ENCODE data around the gene PYROXD2.

The PYROXD2 gene

GRCh38 chr10:98414932-98415730 lies at the start of gene PYROXD2:
Gene PYROXD2, minus strand, starts transcription at chr10:98415182. Its CDS starts 47 bp downstream, at chr10:98415135.
- no peak for DNase-seq

- DNase-seq: no peak
Measured at GRCh38 chr10:98463976-98464754, 49.2 kb upstream of the PYROXD2 start.

GRCh38 chr10:98463016-98463415 lies 48.0 kb upstream of the PYROXD2 start:
- DNase-seq: no peak

- DNase-seq: no peak
Measured at GRCh38 chr10:98461500-98461842, 46.5 kb upstream of the PYROXD2 start.

- no peak for DNase-seq
Measured at GRCh38 chr10:98460837-98461499, 46.0 kb upstream of the PYROXD2 start.

GRCh38 chr10:98458809-98459784 lies 44.1 kb upstream of the PYROXD2 start:
- DNase-seq: no peak

- no peak for DNase-seq
Measured at GRCh38 chr10:98457721-98458120, 42.7 kb upstream of the PYROXD2 start.

- no peak for DNase-seq
Measured at GRCh38 chr10:98456686-98457482, 41.9 kb upstream of the PYROXD2 start.

- DNase-seq: no peak
Measured at GRCh38 chr10:98456043-98456570, 41.1 kb upstream of the PYROXD2 start.

GRCh38 chr10:98453729-98454128 lies 38.7 kb upstream of the PYROXD2 start:
- no peak for DNase-seq

- DNase-seq: no peak
Measured at GRCh38 chr10:98450618-98451017, 35.6 kb upstream of the PYROXD2 start.

GRCh38 chr10:98449287-98449686 lies 34.3 kb upstream of the PYROXD2 start:
- DNase-seq: no peak

- DNase-seq: peak; percentile 16 to 37
Measured at GRCh38 chr10:98446661-98447221, 31.8 kb upstream of the PYROXD2 start, which contains the start of gene HPS1. Gene HPS1, minus strand, starts transcription at chr10:98446935. Its CDS starts 3,695 bp downstream, at chr10:98443240.

- no peak for DNase-seq
Measured at GRCh38 chr10:98446151-98446660, 31.2 kb upstream of the PYROXD2 start.

GRCh38 chr10:98445200-98445812 lies 30.3 kb upstream of the PYROXD2 start:
- no peak for DNase-seq

- no peak for DNase-seq
Measured at GRCh38 chr10:98444314-98445006, 29.5 kb upstream of the PYROXD2 start.

GRCh38 chr10:98438715-98439114 lies 23.7 kb upstream of the PYROXD2 start:
- DNase-seq: no peak

GRCh38 chr10:98436704-98437103 lies 21.7 kb upstream of the PYROXD2 start:
- no peak for DNase-seq

- no peak for DNase-seq
Measured at GRCh38 chr10:98435178-98435577, 20.2 kb upstream of the PYROXD2 start.
